GM23338 (cell line): ENCODE results near the gene AP3D1. TPM values are rescaled to one million over a fixed set of nuclear protein-coding genes. Genes with fewer than 3 reads are reported as not detected.

ENCODE experiments used
- ATAC-seq: fragments of 200-7000 bp; cut with Tn5 transposase; 3 replicates; pipeline ENCODE4 v1.9.1; 2020
- DNase-seq: peaks from one replicate; pipeline ENCODE4 v3.0.0-alpha.2; 2015; ENCODE audit warnings: low spot score
- H2AFZ ChIP-seq: fragments of 200-600 bp; sonication (generic); 2 replicates; pipeline ENCODE4 v1.8.0; 2016; ENCODE audit warnings: antibody characterized with exemption, mild to moderate bottlenecking, moderate library complexity
- H3F3A ChIP-seq: fragments of 200-600 bp; sonication (generic); replicated peaks from 2 replicates; pipeline ENCODE4 v1.8.0; 2017; ENCODE audit warnings: antibody characterized with exemption, mixed run types, low read depth
- H3K27ac ChIP-seq: fragments of 200-600 bp; sonication (generic); 2 replicates; pipeline ENCODE4 v1.6.1; 2016; ENCODE audit warnings: low read depth
- H3K27me3 ChIP-seq: fragments of 200-600 bp; sonication (generic); 2 replicates; pipeline ENCODE4 v1.8.0; 2016; ENCODE audit warnings: mild to moderate bottlenecking, mixed run types, moderate library complexity; ENCODE audit not compliant: insufficient read depth
- H3K36me3 ChIP-seq: fragments of 200-600 bp; sonication (generic); 2 replicates; pipeline ENCODE4 v1.8.0; 2016; ENCODE audit warnings: mild to moderate bottlenecking; ENCODE audit not compliant: insufficient read depth
- H3K4me1 ChIP-seq: fragments of 200-600 bp; sonication (generic); 2 replicates; pipeline ENCODE4 v1.8.0; 2016; ENCODE audit warnings: mild to moderate bottlenecking, moderate library complexity; ENCODE audit not compliant: insufficient read depth
- H3K4me2 ChIP-seq: fragments of 200-600 bp; sonication (generic); 2 replicates; pipeline ENCODE4 v1.7.1; 2017; ENCODE audit warnings: mixed run types
- H3K4me3 ChIP-seq: fragments of 200-600 bp; sonication (generic); 2 replicates; pipeline ENCODE4 v1.6.1; 2016; ENCODE audit warnings: mixed run types
- H3K79me2 ChIP-seq: fragments of 200-600 bp; sonication (generic); replicated peaks from 2 replicates; pipeline ENCODE4 v1.8.0; 2017; ENCODE audit warnings: mild to moderate bottlenecking; ENCODE audit not compliant: insufficient read depth
- H3K9me2 ChIP-seq: fragments of 200-600 bp; sonication (generic); 2 replicates; pipeline ENCODE4 v1.8.0; 2017; ENCODE audit not compliant: insufficient read depth
- H4K20me1 ChIP-seq: fragments of 200-600 bp; sonication (generic); replicated peaks from 2 replicates; pipeline ENCODE4 v1.8.0; 2017; ENCODE audit warnings: mild to moderate bottlenecking; ENCODE audit not compliant: insufficient read depth
- H3K27ac Mint-ChIP-seq: 2 replicates; pipeline ENCODE4 v1.8.0; 2020; ENCODE audit warnings: inconsistent platforms, mild to moderate bottlenecking, moderate library complexity, mixed read lengths
- H3K27me3 Mint-ChIP-seq: 3 replicates; pipeline ENCODE4 v1.8.0; 2022; ENCODE audit warnings: low read depth, mild to moderate bottlenecking, moderate library complexity, mixed read lengths, inconsistent platforms; ENCODE audit not compliant: insufficient read depth, poor library complexity
- H3K36me3 Mint-ChIP-seq: 3 replicates; pipeline ENCODE4 v1.8.0; 2021; ENCODE audit warnings: low read depth, mild to moderate bottlenecking, inconsistent platforms, moderate library complexity, mixed read lengths
- H3K4me1 Mint-ChIP-seq: 3 replicates; pipeline ENCODE4 v1.8.0; 2020; ENCODE audit warnings: mild to moderate bottlenecking, inconsistent platforms, mixed read lengths
- H3K4me3 Mint-ChIP-seq: 3 replicates; pipeline ENCODE4 v1.8.0; 2021; ENCODE audit warnings: moderate library complexity, mild to moderate bottlenecking, inconsistent platforms, mixed read lengths
- H3K9me3 Mint-ChIP-seq: 3 replicates; pipeline ENCODE4 v1.8.0; 2020; ENCODE audit warnings: moderate library complexity, mild to moderate bottlenecking, inconsistent platforms, mixed read lengths
- ETS1 ChIP-seq: IDR thresholded peaks from 2 replicates; pipeline ENCODE4 v1.6.1; 2016; ENCODE audit warnings: antibody characterized with exemption
- NANOG ChIP-seq: IDR thresholded peaks from 2 replicates; pipeline ENCODE4 v1.6.1; 2016; ENCODE audit warnings: antibody characterized with exemption, borderline replicate concordance
- REST ChIP-seq: IDR thresholded peaks from one replicate; pipeline ENCODE4 v1.6.1; 2018; ENCODE audit warnings: antibody characterized with exemption; ENCODE audit not compliant: unreplicated experiment
- STAT1 ChIP-seq: IDR thresholded peaks from one replicate; pipeline ENCODE4 v1.6.1; 2016; ENCODE audit warnings: antibody characterized with exemption; ENCODE audit not compliant: unreplicated experiment
- polyA plus RNA-seq: library from polyadenylated mRNA; unstranded; fragments of >200 nt; fragmentation: Nextera tagmentation; extraction: Ambion mirVana; gene quantifications from 2 replicates; pipeline ENCODE4 v1.2.1, GENCODE V29; 2016
- total RNA-seq: library from RNA; depleted of rRNA; stranded (reverse); fragments of >200 nt; shearing (Covaris generic); gene quantifications from 2 replicates; pipeline ENCODE4 v1.2.3, GENCODE V29; 2014

The AP3D1 gene
- total and polyA plus RNA-seq, 2 experiments from 2014 or later = 101 to 236 TPM

GRCh38 chr19:2170219-2170618, 18.9 kb upstream of the AP3D1 start:
- peaks cover 2% of the 10 kb centered on the region; the same call in 1 of the 3 replicates for H3K36me3 Mint-ChIP-seq
- ATAC-seq = peak; percentile 3; the same call in 1 of the 3 replicates
- peak overlapping the region; percentile 57 for H3K4me2 ChIP-seq
- H3K4me3 Mint-ChIP-seq = peak overlapping the region; percentile 24; the same call in 2 of the 3 replicates
- DNase-seq = no peak
- peaks cover 19% of the 10 kb centered on the region for H3K4me1 ChIP-seq
- H3K79me2 ChIP-seq = peaks cover 100% of the 10 kb centered on the region
- peaks cover 69% of the 10 kb centered on the region for H4K20me1 ChIP-seq
- peaks cover 42% of the 10 kb centered on the region for H3K4me1 Mint-ChIP-seq
- no peaks in the 10 kb centered on the region for H3K36me3 ChIP-seq
- H3K4me3 ChIP-seq = no peak overlapping the region
- H3K27ac ChIP-seq = peak overlapping the region; percentile 72
- peaks cover 23% of the 10 kb centered on the region for H3K27me3 Mint-ChIP-seq
- no peak overlapping the region for H2AFZ ChIP-seq
- H3K27ac Mint-ChIP-seq = peak overlapping the region; percentile 86; the same call in 1 of the 2 replicates
- H3F3A ChIP-seq = peaks cover 36% of the 10 kb centered on the region
- TF ChIP-seq ETS1 (no peak), NANOG (no peak)
- no peaks in the 10 kb centered on the region for H3K9me2 ChIP-seq
- no peaks in the 10 kb centered on the region for H3K27me3 ChIP-seq
- no peaks in the 10 kb centered on the region for H3K9me3 Mint-ChIP-seq

GRCh38 chr19:2168619-2169424, 17.5 kb upstream of the AP3D1 start:
- 0 out of 2 replicates have a peak overlapping the region, but pooled peaks have one; percentile 32 for H3K27ac ChIP-seq
- DNase-seq (no peak), ATAC-seq (no peak)
- no peaks in the 10 kb centered on the region for H3K36me3 ChIP-seq
- no peaks in the 10 kb centered on the region for H3K27me3 ChIP-seq
- H3F3A ChIP-seq = peaks cover 38% of the 10 kb centered on the region
- peaks cover 26% of the 10 kb centered on the region for H3K27me3 Mint-ChIP-seq
- no peaks in the 10 kb centered on the region for H3K9me2 ChIP-seq
- peaks cover 19% of the 10 kb centered on the region for H3K4me1 ChIP-seq
- no peak overlapping the region for H3K4me3 ChIP-seq
- peaks cover 93% of the 10 kb centered on the region for H3K79me2 ChIP-seq
- no peak for TF ChIP-seq STAT1
- no peak for TF ChIP-seq REST
- no peaks in the 10 kb centered on the region for H3K9me3 Mint-ChIP-seq
- peaks cover 61% of the 10 kb centered on the region for H4K20me1 ChIP-seq
- no peak overlapping the region for H3K4me3 Mint-ChIP-seq
- H3K4me2 ChIP-seq = no peak overlapping the region
- H3K27ac Mint-ChIP-seq = no peak overlapping the region
- H3K36me3 Mint-ChIP-seq = peaks cover 2% of the 10 kb centered on the region; the same call in 1 of the 3 replicates
- H3K4me1 Mint-ChIP-seq = peaks cover 42% of the 10 kb centered on the region
- no peak overlapping the region for H2AFZ ChIP-seq
